Epithelial cell of esophagus (primary cell): ENCODE results near the gene TDRD7.

Experiments
- DNase-seq: peaks from one replicate; pipeline ENCODE4 v3.0.0; 2010; ENCODE audit warnings: low read depth
- H3K4me3 ChIP-seq: 2 replicates; pipeline ENCODE4 v1.5.1; 2011; ENCODE audit warnings: mild to moderate bottlenecking, low read length, control low read depth
- TF ChIP-seq, protein P1 (sequence below): IDR thresholded peaks from 2 replicates; pipeline ENCODE4 v1.5.1; 2011; ENCODE audit warnings: low read depth, mild to moderate bottlenecking, low read length, control low read depth, inconsistent platforms; ENCODE audit not compliant: insufficient read depth; ENCODE audit errors: missing control alignments

The TDRD7 gene

DNA sequence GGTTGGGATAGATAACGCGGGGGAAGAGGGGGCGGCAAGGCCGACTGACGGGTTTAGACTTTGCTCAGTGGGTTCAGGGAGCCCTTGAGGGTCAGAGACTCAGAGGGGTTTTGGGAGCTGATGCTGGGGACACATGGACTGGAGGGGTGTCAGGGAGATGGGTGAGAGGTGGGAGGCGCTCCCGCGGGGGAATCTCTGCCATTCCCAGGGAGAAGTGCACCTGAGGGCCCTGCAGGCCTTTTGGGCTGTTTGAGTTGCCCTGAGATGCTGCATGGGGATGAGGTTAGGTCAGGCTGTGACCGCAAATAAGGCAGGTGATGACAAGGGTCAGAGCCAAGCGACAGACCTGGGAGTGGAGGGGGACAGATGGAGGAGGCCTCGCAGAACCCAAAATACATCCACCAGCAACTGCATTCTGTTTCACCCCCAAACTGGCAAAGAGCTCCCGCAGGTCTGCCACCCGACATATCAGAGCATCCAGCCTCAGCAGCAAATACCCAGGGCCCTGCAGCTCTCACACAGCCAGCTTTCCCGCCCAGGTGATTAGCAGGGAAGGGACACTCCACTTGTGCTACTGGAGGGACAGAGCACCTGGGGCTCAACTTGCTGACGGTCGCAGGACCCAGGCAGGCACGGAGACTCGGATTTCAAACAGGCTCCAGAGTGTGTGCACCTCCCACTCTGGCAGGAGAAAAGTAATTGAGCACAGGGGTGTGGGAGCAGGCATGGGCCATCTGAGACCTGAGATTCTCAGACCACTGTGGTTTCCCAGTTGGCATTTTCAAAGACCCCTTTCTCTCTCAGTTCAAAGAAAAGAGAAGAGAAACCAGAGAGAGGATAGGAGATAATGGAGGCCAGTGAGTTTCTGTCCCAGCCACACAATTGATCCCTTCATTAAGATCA is 116.0 kb downstream of the TDRD7 start:
- no peak for DNase-seq
- TF ChIP-seq, protein P1, sequence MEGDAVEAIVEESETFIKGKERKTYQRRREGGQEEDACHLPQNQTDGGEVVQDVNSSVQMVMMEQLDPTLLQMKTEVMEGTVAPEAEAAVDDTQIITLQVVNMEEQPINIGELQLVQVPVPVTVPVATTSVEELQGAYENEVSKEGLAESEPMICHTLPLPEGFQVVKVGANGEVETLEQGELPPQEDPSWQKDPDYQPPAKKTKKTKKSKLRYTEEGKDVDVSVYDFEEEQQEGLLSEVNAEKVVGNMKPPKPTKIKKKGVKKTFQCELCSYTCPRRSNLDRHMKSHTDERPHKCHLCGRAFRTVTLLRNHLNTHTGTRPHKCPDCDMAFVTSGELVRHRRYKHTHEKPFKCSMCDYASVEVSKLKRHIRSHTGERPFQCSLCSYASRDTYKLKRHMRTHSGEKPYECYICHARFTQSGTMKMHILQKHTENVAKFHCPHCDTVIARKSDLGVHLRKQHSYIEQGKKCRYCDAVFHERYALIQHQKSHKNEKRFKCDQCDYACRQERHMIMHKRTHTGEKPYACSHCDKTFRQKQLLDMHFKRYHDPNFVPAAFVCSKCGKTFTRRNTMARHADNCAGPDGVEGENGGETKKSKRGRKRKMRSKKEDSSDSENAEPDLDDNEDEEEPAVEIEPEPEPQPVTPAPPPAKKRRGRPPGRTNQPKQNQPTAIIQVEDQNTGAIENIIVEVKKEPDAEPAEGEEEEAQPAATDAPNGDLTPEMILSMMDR = no peak
- no peak overlapping the region for H3K4me3 ChIP-seq

DNA sequence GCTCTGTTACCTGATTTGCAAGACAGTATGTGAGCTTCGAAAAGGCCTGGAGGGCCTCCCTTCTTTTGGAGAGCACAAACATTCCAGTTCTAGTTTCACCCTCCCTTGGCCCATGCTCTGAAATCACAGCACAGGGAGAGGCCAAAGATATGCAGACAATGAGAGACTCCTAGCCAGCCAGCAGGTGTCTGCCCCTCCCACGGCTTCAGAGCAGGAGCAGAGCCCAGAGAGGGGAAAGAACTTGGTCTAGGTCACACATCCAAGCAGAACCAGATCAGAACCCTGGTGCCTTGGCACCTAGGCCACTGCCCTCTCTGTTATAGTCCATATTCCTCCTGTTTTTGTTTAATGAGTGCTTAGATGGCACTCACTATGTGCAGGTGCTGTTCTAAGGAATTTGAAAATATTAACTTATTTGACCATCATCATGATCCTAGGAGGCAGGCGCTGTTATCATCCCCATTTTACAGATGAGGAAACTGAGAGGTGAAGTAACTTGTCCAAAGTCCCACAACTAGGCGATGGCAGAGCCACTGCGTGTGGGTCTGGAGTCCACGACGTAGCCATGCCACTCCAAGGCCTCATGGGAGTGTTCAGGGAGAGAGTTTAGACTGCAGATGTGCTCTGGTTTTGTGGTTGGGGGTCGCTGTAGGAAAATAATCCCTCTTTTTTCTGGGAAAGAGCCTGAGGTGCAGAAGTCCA is 116.8 kb downstream of the TDRD7 start:
- TF ChIP-seq, protein P1 = peak; percentile 13
- H3K4me3 ChIP-seq = no peak overlapping the region
- peak; percentile 16 for DNase-seq

DNA sequence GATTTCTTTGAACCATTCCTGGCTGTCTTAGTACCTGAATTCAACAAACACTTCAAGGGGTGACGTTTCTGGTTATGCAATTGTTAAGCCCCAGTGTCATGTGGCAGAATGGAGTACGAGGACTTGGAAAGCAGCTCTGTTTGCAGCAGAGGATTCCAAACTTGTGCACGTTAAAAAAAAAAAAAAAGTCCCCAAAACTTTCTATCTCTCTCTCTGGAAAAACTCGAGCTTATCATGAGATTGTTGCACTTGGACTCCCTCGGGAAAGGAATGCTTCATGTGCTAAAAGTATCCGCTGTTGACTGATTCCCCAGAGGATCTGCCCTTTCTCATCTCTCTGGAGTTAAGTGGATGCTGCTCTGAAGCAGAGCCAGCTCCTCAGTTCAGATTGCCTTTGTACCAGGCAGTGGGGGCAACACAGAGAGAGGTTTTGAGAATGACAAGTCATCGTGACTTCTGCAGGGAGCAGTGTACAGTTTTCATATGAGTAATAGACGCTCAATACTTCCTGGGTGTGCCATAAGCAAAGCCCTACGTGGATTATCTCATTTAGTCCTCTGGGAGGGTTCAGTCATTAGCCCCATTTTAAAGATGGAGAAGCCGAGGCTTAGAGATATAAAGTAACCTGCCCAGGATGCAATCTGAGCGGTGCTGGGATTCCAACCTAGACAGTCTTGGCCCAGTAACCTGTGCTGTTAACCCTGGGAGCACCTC is 117.6 kb downstream of the TDRD7 start:
- DNase-seq = peak; percentile 49
- TF ChIP-seq, protein P1 = no peak
- H3K4me3 ChIP-seq = no peak overlapping the region

DNA sequence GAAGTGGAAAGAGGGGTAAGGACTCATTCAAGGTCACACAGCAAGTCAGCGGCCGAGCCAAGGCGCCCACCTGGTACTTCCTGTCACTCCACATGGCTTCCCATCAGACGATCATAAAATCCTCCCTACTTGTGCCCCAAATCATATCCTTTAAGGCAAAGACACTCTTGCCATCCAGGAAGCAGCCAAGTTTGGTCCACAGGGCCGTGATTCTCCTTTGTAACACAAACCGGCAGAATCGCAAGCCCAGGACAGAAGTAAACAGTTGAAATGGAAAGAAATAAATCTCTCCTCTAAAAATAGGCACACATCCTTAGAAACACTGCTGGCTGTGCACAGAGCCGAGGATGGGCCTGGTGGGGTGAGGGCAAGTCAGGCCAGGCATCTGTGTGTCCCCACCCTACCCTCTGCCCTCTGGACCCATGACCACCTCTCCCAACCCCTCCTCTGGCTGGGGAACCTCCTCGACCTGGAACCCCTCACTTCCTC is 120.0 kb downstream of the TDRD7 start:
- TF ChIP-seq, protein P1 = no peak
- DNase-seq = no peak
- H3K4me3 ChIP-seq = no peak overlapping the region

DNA sequence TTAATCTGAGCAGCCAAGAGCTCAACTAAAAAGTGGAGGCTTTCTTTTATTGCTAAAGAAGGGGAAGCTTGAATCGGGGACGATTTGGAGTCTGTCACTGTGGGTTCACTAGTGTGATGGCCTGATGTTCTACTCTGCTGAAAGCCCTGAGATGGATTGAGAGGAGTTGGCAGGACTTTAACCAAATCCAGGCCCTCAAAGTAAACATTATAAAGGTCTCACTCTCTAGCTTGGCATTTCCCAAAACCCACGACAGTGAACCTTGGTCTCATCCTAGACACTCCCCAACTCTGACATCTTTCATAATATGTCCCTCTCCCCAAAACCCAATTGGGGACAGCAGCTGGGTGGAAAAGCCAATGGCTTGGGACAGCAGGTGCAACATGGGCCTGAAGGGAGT is 122.3 kb downstream of the TDRD7 start:
- no peak for DNase-seq
- TF ChIP-seq, protein P1 = no peak

DNA sequence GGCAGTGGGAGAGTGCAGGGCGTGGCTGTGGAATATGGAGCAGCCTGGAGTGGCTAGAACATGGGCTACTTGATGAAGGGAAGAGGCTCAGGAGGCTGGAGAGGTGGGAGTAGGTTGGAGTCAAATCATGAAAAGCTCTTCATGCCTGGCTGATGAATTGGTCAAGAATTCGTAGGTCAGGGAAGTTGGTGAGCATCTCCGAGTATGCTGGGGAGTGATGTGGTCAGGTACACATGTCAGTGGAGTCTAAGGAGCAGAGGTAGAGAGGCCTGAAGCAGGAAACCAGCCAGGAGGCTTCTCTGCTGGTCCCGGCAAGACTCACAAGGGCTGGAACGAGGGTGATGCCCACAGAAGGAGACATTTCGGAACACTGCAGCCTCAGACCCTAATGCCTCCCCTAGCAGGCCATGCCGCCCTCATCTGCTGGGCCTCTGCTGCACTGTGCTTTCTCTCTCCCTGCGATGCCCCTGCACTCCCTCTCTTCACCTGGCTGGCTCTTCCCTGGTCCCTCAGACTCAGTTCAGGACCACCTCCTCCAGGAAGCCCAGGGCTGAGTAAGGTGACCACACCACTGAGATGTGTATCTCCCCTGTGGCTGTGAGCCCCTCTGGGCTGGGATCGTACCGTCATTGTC is 123.2 kb downstream of the TDRD7 start:
- DNase-seq = no peak
- TF ChIP-seq, protein P1 = no peak

More for the DNA sequence above, 122.3 kb downstream of the TDRD7 start:
- no peak overlapping the region for H3K4me3 ChIP-seq

More for the DNA sequence above, 123.2 kb downstream of the TDRD7 start:
- H3K4me3 ChIP-seq = no peak overlapping the region
